ENCODE measurements around the gene SHMT1.
"Not testable (repeated sequence)": the region's sequence is repeated elsewhere in the genome, so short reads cannot be mapped to it uniquely, and the experiment has no call there.

- not testable (repeated sequence) for TF ChIP-seq CTCF (IDR thresholded peaks at IDR 0.05); POLR2A (IDR thresholded peaks at IDR 0.05; ENCODE audit: low read depth); POLR2AphosphoS5 (IDR thresholded peaks at IDR 0.05); EP300 (IDR thresholded peaks at IDR 0.05)
These were observed 38.7 kb upstream of the SHMT1 start for GRCh38 chr17:18401872-18402590.

Measured in esophagus muscularis mucosa (tissue), 4 donors.